Smooth muscle cell (in vitro differentiated cells): Measurements from ENCODE around the gene GDF9. TPM values are rescaled to one million over a fixed set of nuclear protein-coding genes. Genes with fewer than 3 reads are reported as not detected.

ENCODE experiments used
- DNase-seq: peaks from one replicate; lab custom pipeline; 2025; ENCODE audit not compliant: unreplicated experiment; lab: John Stamatoyannopoulos, UW
- H2AFZ ChIP-seq: fragments of 200-600 bp; sonication (generic); 2 replicates; pipeline ENCODE4 v1.6.0; 2016; ENCODE audit warnings: antibody characterized with exemption, low read depth, mild to moderate bottlenecking
- H3F3A ChIP-seq: fragments of 200-600 bp; sonication (generic); 2 replicates; pipeline ENCODE4 v1.6.0; 2017; ENCODE audit warnings: antibody characterized with exemption, low read depth
- H3K27ac ChIP-seq: fragments of 200-600 bp; sonication (generic); 2 replicates; pipeline ENCODE4 v1.5.1; 2016; ENCODE audit warnings: low read depth, mild to moderate bottlenecking
- H3K27me3 ChIP-seq: fragments of 200-600 bp; sonication (generic); 2 replicates; pipeline ENCODE4 v1.6.1; 2016; ENCODE audit warnings: low read depth, mild to moderate bottlenecking
- H3K36me3 ChIP-seq: fragments of 200-600 bp; sonication (generic); 2 replicates; pipeline ENCODE4 v1.5.1; 2016; ENCODE audit warnings: low read depth
- H3K4me1 ChIP-seq: fragments of 200-600 bp; sonication (generic); 2 replicates; pipeline ENCODE4 v1.5.1; 2016; ENCODE audit warnings: low read depth
- H3K4me2 ChIP-seq: fragments of 200-600 bp; sonication (generic); 2 replicates; pipeline ENCODE4 v1.6.0; 2016; ENCODE audit warnings: mild to moderate bottlenecking
- H3K4me3 ChIP-seq: fragments of 200-600 bp; sonication (generic); 2 replicates; pipeline ENCODE4 v1.5.1; 2016; ENCODE audit warnings: mild to moderate bottlenecking
- H3K79me2 ChIP-seq: fragments of 200-600 bp; sonication (generic); 2 replicates; pipeline ENCODE4 v1.6.0; 2016; ENCODE audit warnings: low read depth, mild to moderate bottlenecking
- H3K9ac ChIP-seq: fragments of 200-600 bp; sonication (generic); 2 replicates; pipeline ENCODE4 v1.6.0; 2016; ENCODE audit warnings: low read depth
- H3K9me3 ChIP-seq: fragments of 200-600 bp; sonication (generic); replicated peaks from 2 replicates; pipeline ENCODE4 v1.5.1; 2016; ENCODE audit warnings: low read depth
- H4K20me1 ChIP-seq: fragments of 200-600 bp; sonication (generic); 2 replicates; pipeline ENCODE4 v1.6.0; 2016; ENCODE audit warnings: low read depth
- CTCF ChIP-seq: fragments of 200-600 bp; sonication (generic); IDR thresholded peaks from 2 replicates; pipeline ENCODE4 v1.5.1; 2017; ENCODE audit warnings: borderline replicate concordance, mild to moderate bottlenecking, antibody characterized with exemption; ENCODE audit not compliant: insufficient read depth, poor library complexity, severe bottlenecking
- WGBS: methylation state at CpG from one replicate; pipeline ENCODE4 v1.1.7; 2016; ENCODE audit warnings: low lambda C conversion rate; 5-methylcytosine and 5-hydroxymethylcytosine counted together
- polyA plus RNA-seq: library from polyadenylated mRNA; unstranded; fragments of >200 nt; fragmentation: Nextera tagmentation; extraction: Ambion mirVana; gene quantifications from 2 replicates; pipeline ENCODE4 v1.2.1, GENCODE V29; 2016
- total RNA-seq: library from RNA; depleted of rRNA; stranded (reverse); fragments of >200 nt; gene quantifications from 2 replicates; pipeline ENCODE4 v1.2.3, GENCODE V29; 2014

GDF9 gene
- total and polyA plus RNA-seq, 2 experiments from 2014 or later: 0.46 to 1.9 TPM

GRCh38 chr5:132840896-132841295, 25.4 kb downstream of the GDF9 start:
- no peak overlapping the region for H3K27ac ChIP-seq
- no peaks in the 10 kb centered on the region for H4K20me1 ChIP-seq
- H2AFZ ChIP-seq: no peak overlapping the region
- H3K27me3 ChIP-seq: no peaks in the 10 kb centered on the region
- H3K9ac ChIP-seq: no peak overlapping the region
- DNase-seq: no peak
- H3K4me3 ChIP-seq: no peak overlapping the region
- H3F3A ChIP-seq: no peaks in the 10 kb centered on the region
- no peaks in the 10 kb centered on the region for H3K9me3 ChIP-seq
- no peak overlapping the region for H3K4me2 ChIP-seq
- no peak for TF ChIP-seq CTCF
- peaks cover 12% of the 10 kb centered on the region for H3K4me1 ChIP-seq
- H3K79me2 ChIP-seq: no peaks in the 10 kb centered on the region
- WGBS: 83% methylated on average over 1 of the region's 1 CpG
- H3K36me3 ChIP-seq: no peaks in the 10 kb centered on the region

GRCh38 chr5:132840313-132840712, 26.0 kb downstream of the GDF9 start:
- H3K27me3 ChIP-seq: no peaks in the 10 kb centered on the region
- H3F3A ChIP-seq: no peaks in the 10 kb centered on the region
- H3K9ac ChIP-seq: peak overlapping the region; percentile 16
- no peaks in the 10 kb centered on the region for H3K79me2 ChIP-seq
- H3K36me3 ChIP-seq: no peaks in the 10 kb centered on the region
- H3K4me2 ChIP-seq: peak overlapping the region; percentile 30
- peak overlapping the region; percentile 74 for H2AFZ ChIP-seq
- no peaks in the 10 kb centered on the region for H3K9me3 ChIP-seq
- no peak for DNase-seq
- no peak for TF ChIP-seq CTCF
- peaks cover 12% of the 10 kb centered on the region for H3K4me1 ChIP-seq
- H4K20me1 ChIP-seq: no peaks in the 10 kb centered on the region
- H3K4me3 ChIP-seq: no peak overlapping the region
- 92% methylated on average over 3 of the region's 3 CpGs for WGBS
- peak overlapping the region; percentile 58 for H3K27ac ChIP-seq

GRCh38 chr5:132839426-132840301, 26.6 kb downstream of the GDF9 start:
- Histone ChIP-seq H3K9ac (peak overlapping the region; percentile 16), H2AFZ (peak overlapping the region; percentile 74), H3K36me3 (no peaks in the 10 kb centered on the region), H4K20me1 (no peaks in the 10 kb centered on the region), H3K79me2 (no peaks in the 10 kb centered on the region), H3F3A (no peaks in the 10 kb centered on the region), H3K4me1 (peaks cover 12% of the 10 kb centered on the region), H3K4me3 (no peak overlapping the region), H3K27ac (peak overlapping the region; percentile 58), H3K4me2 (peak overlapping the region; percentile 30), H3K9me3 (no peaks in the 10 kb centered on the region), H3K27me3 (no peaks in the 10 kb centered on the region)
- WGBS: 52% methylated on average over 8 of the region's 8 CpGs
- TF ChIP-seq CTCF: no peak
- DNase-seq: no peak
